Stimulated activated CD4-positive, alpha-beta T cell treated with anti-CD3 and anti-CD28 coated beads, Interleukin-2, amount 100 ng/mL, for 24 hours (primary cell): Measurements from ENCODE around the gene SPACA5.
A peak's percentile ranks its signal among the peaks of the same experiment; 100 is the strongest.
"Not testable (repeated sequence)": the region's sequence is repeated elsewhere in the genome, so short reads cannot be mapped to it uniquely, and the experiment has no call there.

Experiments
- DNase-seq, 2 donors: peaks; one replicate each; pipeline ENCODE4 v3.0.0-alpha.2; 2020

The SPACA5 gene

DNA sequence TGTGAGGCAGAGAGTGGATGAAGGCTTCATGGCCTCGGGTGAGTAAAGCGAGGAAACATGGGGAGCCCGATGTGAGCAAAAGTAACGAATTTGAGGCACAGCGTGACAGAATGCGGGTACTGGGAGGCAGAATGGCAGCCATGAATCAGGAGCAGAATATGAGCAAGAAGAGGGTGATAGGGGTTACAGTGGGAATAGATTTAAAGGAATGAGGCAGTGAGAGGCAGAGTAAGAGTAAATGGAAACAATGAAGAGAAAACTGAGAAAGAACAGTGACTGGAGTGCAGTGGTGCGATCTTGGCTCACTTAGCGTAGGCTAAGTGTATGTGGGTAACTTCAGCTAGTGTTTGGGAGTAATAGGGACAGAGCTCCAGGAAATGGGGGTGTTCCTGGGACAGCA lies at the start of gene SPACA5:
Gene SPACA5, plus strand, starts transcription at position 301 of the 400 bp plus-strand sequence. CDS start 815 bp downstream, outside the sequence.
- not testable (repeated sequence) for DNase-seq

DNA sequence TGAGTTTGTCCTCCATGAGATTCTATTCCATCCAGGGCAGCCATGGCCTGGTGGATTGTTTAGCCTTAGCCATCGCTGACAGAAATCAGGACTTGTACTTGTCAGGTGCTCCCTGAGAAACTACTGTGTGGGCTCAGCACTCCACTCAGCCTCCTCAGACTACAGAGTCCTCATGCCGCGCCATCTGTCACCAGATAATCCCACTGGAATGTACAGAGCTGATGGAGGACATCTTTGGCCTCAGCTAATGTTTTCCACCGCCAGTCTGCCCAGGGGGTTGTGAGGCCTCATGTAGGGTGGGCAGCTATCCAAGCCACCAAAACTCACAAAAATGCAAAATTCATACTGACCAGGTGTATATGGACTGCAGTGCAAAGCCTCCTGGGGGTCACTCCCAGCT lies 48.6 kb upstream of the SPACA5 start:
- not testable (repeated sequence) for DNase-seq

DNA sequence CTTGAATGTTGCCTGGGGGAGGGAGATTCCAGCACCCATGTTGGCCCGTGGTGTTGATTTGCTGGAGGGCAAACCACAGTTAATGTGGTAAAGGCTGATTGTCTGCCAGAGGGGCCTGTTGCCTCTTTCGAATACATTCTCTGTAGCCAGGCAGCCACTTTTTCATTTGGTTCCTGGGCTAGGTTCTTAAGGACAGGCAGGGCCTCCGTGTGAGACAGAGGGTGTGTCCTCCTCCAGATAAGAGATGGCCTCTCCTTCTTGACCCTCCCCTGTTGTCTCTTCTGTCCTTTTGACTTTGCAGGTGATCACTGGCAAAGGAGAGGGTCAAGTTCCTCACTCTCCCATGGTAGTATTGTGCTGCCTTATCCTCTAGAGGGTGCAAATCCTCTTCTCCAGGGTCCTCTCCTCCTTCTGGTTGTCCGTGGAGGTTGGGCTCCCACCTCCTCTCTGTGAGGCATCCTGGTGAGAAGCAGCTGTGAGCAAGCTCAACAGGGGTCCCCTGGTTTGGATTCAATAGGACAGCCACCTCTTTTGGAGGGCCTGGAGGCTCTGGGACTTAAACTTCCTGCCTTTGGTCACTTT lies 47.9 kb upstream of the SPACA5 start:
- peak in 1 of 2 donors; percentile 3 for DNase-seq

DNA sequence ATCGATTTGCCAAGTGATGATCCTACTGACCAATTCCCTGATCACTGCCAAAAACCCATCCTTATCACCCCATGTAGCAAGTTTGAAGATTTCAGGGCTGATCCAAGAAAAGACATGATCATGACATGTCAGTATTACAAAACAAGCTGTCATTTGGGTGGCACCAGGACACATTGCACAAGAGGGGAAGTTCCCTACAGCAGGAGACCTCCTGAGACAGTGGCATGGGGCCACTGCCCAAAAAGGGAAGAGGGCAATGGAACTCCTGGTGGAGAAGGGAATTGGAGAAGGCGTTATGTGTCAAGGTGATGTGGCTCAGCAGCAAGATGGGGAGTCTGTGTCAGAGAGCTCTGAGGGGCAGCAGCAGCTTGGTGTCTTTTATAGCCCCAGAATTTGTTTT lies 46.4 kb upstream of the SPACA5 start:
- DNase-seq, result no peak

DNA sequence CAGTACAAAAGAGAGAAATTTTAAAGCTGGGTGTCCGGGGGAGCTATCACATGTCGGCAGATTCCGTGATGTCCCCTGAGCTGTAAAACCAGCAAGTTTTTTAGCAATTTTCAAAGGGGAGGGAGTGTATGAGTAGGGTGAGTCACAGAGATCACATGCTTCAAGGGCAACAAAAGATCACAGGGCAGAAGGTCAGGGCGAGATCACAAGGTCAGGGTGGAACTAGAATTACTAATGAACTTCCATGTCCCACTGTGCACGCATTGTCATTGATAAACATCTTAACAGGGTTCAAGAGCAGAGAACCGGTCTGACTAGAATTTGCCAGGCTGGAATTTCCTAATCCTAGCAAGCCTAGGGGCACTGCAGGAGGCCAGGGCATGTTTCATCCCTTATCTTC lies 45.0 kb upstream of the SPACA5 start:
- not testable (repeated sequence) for DNase-seq

DNA sequence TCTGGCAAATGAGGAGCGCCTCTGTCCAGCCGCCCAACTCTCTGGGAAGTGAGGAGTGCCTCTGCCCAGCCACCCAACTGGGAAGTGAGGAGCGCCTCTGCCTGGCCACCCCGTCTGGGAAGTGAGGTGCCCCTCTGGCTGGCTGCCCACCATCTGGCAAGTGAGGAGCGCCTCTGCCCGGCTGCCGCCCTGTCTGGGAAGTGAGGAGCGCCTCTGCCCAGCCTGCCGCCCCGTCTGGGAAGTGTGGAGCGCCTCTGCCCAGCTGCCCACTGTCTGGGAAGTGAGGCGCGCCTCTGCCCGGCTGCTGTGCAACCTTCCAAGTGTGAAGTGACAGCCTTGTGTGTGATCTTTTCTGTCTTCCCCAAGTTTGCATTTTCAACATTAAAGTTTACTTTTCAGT lies 41.3 kb upstream of the SPACA5 start:
- DNase-seq, result not testable (repeated sequence)

DNA sequence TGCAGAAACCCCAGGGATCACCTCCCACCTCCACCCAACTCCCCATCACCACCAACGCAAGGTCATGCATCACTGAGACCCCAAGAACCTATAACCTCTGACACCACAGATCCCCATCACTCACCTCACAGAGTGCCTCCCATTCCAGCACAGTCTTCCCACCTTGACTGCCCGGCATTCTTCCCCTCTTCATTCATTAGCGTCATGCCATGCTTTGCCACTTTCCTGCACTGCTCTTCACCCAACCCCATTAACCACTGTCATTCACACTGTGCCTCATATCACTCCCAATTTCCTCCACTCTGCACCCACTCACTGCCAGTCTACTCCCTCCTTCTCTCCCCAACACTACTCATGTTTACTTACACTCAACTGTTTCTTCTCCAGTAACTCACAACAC lies 33.6 kb upstream of the SPACA5 start:
- DNase-seq, result no peak

DNA sequence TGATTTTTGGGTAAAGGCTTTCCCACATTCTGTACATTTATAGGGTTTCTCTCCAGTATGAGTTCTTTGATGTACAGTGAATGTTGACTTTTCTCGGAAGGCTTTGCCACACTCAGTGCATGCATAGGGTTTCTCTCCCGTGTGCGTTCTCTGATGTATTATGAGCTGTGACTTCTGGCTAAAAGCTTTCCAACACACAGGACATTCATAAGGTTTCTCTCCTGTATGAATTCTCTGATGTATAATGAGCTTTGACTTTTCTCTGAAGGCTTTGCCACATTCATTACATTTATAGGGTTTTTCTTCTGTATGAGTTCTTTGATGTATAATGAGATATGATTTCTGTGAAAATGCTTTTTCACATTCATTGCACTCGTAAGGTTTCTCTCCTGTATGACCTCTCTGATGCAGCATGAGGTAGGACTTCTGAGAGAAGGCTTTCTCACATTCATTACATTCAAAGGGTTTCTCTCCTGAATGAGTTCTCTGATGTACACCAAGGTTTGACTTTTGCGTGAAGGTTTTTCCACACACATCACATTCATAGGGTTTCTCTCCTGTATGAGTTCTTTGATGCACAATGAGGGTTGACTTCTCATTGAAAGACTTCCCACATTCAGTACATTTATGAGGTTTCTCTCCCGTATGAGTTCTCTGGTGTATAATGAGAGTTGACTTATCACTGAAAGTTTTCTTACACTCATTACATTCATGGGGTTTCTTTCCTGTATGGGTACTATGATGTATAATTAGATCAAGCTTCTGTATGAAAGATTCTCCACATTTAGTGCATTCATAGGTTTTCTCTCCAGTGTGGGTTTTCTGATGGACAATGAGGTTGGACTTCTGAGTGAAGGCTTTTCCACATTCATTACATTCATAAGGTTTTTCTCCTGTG lies 30.3 kb upstream of the SPACA5 start:
- no peak for DNase-seq

DNA sequence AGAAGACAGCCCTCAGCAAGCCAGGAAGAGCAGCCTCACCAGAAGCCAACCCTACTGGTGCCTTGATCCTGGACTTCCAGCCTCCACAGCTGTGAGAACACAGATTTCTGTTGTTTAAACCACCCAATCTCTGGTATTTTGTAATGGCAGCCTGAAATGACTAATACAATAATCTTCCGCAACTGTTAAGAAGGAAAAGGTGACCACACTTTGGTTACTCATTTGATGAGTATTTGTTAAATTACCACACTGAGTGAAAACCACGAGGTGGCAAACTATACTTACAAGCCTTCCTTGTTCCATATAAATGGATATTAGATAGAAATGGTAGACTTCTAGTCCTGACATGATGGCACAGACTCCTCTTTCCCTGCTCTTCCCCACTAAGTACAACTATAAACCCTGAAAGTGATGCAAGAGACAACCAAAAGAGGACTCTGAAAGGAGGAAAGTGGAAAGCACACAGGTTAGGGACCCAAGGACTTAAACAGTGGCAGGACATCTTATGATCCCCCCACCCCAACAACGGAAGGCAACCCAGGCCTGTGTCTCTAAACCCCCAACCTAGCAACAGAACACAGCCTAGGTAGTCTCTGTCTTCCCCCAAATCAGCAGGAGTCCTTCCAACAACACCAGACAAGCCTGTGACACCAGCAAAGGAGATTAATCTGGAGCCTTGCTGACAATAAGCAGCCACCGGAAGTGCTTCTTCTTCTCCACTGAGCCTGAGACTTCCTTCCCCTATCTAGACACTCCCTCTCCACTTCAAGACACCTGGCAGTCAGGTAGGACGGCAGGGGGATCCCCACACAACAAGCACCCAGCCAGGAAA lies 15.3 kb upstream of the SPACA5 start:
- no peak for DNase-seq

DNA sequence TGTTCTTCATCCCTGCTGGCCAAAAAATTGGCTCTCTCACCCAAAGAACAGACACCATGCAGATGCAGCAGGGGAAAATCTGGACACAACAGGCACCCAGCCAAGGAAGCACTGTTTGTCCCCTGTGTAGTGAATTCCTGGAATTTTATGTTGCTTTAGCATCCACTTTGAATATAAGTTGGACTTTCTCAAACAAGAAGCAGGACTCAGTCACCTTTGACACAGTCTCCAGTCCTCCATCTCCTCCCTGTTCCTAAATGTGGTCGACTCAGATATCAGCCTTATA lies 14.8 kb upstream of the SPACA5 start:
- no peak for DNase-seq

DNA sequence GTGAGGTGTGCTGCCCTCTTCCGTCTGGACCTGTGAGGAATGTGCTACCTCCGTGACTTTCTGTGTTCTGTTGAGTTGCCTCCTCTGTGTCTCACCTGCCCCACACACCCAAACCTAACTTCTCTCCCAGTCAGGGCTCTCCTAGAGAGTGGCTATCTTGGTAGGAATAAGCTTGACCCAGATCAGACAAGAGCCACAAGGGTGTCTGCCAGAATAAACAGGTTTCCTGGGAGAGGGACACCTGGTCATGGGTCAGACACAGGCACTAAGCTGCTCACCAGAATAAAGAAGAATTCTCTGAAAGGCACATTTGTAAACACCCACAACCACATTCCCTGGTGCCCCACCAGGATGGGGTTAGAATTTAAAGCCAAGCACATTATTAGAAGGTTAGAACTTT lies 14.1 kb upstream of the SPACA5 start:
- no peak for DNase-seq

DNA sequence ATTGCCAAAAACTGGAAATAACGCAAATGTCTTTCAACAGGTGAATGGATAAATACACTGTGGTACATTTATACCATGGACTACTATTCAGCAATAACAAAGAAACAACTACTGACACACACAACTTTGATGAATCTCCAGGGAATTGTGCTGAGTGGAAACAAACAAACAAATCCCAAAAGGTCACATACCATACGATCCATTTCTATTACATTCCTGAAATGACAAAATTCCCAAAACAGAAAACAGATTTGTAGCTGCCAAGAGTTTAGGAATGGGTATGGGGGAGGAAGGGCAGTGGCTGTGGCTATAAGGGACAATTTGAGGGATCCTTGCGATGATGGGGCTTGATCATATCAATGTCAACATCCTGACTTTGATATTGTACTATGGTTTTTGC lies 5.5 kb upstream of the SPACA5 start:
- no peak for DNase-seq

DNA sequence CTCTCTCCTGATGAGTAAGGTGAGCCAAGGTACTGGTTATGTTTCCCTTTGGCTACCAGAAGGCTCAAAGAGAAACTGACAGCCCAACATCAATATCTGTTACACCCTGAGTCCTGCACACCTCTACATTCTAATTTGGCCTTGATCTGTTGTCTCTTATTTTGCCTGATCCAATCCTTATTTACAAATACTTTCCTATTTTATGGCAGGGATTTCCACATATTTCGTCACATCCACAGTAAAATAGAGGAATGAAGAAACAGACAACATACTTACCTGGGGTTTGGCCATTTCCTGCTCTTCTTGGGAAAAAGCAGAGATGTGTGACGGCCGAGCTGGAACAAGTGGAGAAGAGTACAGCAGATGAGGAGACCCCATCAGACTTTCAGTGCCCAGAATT lies 4.5 kb upstream of the SPACA5 start:
- no peak for DNase-seq

DNA sequence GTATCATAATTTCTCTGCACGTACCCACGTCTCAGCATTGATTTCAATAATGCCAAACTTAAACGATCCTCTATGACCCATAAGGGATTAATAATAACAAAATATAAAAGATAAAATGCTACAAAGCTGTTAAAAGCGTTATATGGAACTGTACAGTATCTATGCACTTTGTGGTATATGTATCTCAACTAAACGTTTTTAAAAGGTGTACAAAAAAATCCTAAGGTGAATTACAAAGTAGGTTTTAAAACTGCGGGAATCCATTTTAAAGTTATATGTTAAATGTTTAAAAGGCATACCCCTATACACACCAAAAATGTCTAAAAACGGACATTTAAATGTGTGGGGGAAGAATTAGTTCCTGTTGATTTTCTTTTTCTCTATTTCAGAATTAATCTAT lies 3.9 kb upstream of the SPACA5 start:
- no peak for DNase-seq

DNA sequence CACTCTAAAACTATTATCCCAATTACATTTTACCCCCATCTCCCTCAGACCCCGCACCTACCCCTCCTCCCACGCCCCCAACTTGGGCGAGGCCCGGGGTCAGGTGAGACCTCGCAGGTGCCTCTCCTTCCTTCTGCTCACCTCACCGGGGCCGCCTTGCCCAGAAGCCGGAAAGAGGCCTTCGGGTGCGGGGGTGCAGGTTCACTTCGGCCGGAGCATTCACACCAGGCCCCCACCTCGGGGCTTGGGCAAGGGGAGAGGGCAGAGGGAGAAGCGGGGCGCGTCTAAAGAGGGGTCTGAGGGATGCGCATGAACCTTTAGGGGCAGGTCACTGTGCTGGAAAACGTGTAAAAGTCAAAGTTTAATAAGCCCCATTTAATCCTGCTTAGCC lies 3.4 kb upstream of the SPACA5 start:
- DNase-seq, result no peak

DNA sequence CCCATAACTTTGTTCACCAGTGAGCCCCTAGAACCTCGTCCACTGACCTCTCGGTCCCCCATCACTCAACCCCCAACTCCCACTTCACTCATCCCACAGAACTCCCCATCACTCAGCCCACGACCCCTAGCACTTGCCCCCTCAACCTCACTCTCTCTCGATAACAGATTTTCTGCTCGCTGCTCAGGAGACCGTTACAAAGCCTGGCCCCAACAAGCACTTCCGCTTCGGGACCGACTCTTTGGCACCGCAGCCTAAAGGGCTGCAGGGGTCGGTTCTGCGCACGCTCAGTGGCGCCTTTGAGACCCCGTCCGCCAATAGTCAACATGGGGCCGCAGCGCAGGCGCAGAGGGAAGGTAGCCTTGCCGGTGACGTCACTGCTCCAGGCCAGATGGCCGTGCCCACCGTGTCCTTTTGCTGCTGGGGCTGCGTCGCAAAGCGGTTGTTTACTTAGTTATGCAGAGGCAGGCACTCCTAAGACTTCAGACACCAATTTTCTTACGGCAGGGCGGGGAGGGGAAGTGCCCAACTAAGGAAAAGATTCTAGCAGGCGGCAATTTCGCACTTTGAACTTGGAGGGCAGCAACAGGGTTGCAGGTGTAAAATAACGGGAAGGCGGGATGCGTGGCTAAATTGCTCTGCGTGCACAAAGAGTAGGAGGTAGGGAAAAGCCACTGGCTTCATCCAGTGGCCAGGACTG lies 2.9 kb upstream of the SPACA5 start, which contains the start of gene ZNF182:
Gene ZNF182, minus strand, starts transcription at position 232 of the 700 bp plus-strand sequence. CDS start 1,380 bp downstream, outside the sequence.
- peak; percentile 90 to 92 for DNase-seq

DNA sequence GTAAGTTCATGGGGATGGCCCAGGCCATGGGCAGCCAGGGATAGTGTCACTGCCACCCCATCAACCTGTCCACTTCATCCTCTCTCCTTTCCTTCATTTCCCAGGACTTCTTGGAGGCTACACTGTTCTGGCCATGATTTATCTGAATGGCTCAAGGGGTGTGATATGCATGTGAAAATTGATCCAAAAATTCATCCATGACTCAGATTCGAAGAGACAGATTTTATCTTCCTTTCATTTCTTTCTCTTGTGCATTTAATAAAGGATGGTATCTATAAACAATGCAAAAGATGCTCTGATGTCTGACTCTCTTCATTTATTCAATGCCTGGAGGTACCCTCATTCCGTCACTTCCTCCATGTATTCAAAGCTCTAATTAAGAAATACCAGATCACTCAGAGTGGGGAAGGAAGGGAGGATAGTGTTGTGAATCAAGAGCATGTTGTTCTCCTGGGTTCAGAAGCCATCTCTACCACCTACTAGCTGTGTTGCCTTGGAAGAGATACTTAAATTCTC lies 2.7 kb downstream of the SPACA5 start:
- not testable (repeated sequence) for DNase-seq

DNA sequence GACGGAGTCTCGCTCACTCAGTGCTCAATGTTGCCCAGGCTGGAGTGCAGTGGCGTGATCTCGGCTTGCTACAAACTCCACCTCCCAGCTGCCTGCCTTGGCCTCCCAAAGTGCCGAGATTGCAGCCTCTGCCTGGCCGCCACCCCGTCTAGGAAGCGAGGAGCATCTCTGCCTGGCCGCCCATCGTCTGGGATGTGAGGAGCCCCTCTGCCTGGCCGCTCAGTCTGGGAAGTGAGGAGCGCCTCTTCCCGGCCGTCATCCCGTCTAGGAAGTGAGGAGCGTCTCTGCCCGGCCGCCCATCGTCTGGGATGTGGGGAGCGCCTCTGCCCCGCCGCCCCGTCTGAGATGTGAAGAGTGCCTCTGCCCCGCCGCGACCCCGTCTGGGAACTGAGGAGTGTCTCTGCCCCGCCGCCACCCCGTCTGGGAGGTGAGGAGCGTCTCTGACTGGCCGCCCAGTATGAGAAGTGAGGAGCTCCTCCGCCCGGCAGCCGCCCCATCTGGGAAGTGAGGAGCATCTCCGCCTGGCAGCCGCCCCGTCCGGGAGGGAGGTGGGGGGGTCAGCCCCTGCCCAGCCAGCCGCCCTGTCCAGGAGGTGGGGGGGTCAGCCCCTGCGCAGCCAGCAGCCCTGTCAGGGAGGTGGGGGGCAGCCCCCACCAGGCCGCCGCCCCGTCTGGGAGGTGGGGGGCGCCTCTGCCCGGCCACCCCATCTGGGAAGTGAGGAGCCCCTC lies 10.0 kb downstream of the SPACA5 start:
- DNase-seq, result not testable (repeated sequence)

DNA sequence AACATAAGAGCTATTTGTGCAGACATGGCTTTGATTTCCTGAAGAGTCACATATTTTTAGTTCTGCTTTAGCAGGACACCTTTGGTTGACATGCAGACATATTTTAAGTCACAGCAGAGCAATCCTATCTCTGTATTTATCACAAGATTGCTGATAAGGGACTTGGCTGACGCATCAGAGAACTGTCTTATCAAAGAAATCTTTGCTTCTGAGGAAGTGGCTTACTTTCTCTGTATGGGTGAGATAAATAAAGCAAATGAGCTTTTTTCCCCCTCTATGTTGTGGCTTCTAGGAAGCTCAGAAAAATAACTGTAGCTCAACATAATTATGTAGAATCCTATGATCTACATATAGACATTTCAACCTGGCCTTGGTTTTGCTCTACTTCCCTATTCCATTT lies 13.1 kb downstream of the SPACA5 start:
- DNase-seq, result not testable (repeated sequence)

DNA sequence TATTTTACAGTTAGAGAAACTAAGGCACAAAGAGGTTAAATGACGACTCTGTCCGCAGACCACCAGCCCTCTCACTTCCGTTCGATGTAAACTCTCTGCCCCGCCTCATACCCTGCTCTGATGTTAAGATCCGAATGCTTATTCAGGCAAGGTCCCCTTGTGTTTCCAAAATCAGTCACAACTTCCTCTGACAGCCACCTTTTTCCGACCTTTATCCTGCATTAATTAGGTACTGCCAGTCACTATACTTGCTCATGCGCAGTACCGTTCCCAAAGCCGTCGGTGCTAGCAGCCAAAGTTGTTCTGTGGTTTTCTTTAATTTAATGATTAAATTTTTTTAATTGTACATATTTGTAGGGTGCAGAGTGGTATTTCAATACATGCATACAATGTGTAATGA lies 13.7 kb downstream of the SPACA5 start:
- DNase-seq, result peak; percentile 26 to 32

DNA sequence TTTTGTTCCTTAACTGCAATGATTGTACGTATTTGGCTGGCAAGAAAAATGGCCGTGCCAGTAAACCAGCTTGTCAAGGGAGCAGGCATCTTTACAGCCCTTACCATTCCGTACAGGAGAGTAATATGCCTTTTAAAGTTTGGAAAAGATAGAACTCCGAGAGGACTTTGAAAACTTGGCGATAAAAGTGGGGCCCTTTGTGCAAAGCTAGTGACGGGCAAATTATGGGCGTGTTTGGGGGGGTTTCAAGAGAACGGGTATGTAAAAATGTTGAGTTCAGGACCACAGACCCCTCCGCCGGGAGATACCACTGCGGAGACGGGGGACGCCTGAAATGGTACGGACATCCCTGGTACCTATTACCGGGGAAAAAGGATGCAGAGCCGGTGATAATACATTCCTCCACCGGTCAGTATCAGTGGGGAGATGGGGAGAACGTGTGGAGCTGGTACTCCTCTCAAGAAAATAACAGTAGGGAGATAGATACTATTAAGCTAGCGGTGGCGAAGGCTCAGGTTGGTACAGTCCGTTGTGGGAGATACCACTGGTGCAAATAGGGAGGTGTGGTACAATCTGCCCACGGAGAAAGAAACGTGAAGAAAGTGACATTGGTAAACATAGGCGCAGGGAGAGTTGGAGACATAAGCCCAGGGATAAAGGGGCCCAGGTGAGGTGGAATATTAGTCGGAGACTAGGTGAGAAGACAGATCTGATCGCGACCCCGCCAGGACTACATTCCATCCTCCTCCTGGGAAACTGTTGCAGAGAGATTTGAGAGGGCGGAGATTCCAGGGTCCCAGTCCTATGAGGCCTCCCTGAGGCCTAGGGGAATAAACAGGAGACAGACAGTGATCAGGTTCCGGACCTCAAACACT lies 14.5 kb downstream of the SPACA5 start:
- DNase-seq, result peak; percentile 78 to 79
